HG03025 (cell line): Measurements from ENCODE around the gene NIT1.
A peak's percentile ranks its signal among the peaks of the same experiment; 100 is the strongest.

Experiments
- ATAC-seq: cut with Tn5 transposase; IDR thresholded peaks from one replicate; pipeline ENCODE4 v1.9.1; 2021; ENCODE audit warnings: mild to moderate bottlenecking, moderate library complexity; ENCODE audit not compliant: unreplicated experiment, low FRiP score

Gene NIT1, protein sequence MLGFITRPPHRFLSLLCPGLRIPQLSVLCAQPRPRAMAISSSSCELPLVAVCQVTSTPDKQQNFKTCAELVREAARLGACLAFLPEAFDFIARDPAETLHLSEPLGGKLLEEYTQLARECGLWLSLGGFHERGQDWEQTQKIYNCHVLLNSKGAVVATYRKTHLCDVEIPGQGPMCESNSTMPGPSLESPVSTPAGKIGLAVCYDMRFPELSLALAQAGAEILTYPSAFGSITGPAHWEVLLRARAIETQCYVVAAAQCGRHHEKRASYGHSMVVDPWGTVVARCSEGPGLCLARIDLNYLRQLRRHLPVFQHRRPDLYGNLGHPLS

GRCh38 chr1:161117759-161118581 is at the start of gene NIT1, which contains the start of gene PFDN2:
NIT1 (plus strand) TSS chr1:161118105; CDS start chr1:161118177, 72 bp downstream.
PFDN2 (minus strand) TSS chr1:161118037; CDS start chr1:161118026, 11 bp downstream.
- ATAC-seq, result peak; percentile 70

DNA sequence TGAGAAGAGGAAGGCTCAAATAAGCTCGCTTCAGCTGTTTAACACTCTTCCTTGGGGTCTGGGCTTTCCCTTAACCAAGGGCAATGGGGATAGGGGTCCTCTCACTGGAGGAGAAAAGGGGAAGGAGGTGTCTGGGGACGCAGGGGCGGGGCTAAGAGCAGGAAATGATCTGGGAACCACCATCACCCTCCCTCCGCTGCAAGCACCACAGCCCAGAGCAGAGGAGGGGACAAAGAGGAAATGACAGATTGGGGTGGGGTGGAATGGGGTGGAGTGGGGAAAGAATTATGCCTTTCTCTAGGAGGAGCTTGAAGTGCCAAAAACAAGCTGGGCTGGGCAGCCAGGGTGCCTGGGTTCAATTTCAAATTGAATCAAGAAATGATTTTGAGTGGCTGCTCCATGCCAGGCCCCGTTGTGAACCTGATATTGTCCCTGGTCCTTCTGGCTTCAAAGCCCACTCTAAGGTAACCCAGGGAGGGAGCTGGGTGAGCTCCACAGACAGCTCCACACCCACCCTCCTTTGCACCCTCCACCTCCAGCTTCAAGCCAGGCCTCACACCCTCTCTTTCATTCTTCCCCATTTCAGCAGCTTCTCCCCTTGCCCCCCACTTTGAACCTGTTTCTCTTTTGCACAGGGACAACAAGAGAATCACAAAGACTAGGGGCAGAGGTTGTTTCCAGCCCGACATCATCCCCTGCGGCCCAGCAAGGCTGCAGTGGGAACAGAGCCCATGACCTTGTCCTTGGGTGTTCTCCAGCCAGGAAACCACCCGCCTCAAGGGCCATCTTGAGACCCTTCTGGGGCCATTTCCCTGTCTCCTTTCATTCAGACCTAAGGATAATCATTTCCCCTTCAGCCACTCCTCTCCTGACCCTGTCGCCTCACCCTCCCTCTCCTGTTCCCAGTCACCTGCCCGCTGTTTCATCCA is 49.3 kb upstream of the NIT1 start:
- peak; percentile 46 for ATAC-seq

- no peak for ATAC-seq
These were observed 48.7 kb upstream of the NIT1 start for GRCh38 chr1:161069241-161069640.

GRCh38 chr1:161069731-161070270 is 48.1 kb upstream of the NIT1 start, which contains the start of gene ARHGAP30:
ARHGAP30 (minus strand) TSS chr1:161069891; CDS start chr1:161069624, 267 bp downstream.
- peak; percentile 80 for ATAC-seq

- no peak for ATAC-seq
These were observed 47.1 kb upstream of the NIT1 start for GRCh38 chr1:161070761-161071160.

- no peak for ATAC-seq
These were observed 46.0 kb upstream of the NIT1 start for GRCh38 chr1:161071886-161072371.

DNA sequence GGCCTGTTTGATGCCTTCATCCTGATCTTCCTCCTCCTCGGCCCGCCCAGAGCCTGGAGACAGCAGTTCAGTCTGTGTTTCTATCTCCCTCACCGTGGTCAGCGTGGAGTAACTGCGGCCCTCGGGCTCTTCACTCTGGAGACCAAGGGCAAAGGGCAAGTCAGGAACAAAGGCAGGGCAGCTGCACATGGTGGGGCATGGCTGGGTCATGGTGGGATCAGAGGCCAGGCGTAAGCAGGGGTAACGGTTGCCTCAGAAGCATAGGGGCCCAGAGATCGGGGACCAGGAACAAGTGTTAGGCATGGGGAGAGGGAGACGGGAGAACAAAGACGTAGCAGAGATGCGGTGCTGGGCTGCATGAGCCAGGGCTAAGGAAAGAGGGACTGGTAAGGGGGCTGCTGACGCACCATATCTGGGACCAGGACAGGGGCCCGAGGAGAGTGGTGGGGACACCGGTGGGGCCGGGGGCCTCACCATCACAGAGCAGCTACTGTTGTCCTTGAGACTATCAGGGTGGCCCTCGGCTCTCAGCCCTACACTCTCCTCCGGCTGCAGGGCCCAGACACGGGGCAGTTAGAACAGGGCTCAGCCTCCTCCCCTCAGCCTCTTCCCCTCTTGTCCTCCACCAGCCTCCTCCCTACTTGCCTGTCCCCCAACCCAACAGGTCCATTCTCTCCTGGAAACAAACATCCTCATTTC is 45.0 kb upstream of the NIT1 start:
- no peak for ATAC-seq

DNA sequence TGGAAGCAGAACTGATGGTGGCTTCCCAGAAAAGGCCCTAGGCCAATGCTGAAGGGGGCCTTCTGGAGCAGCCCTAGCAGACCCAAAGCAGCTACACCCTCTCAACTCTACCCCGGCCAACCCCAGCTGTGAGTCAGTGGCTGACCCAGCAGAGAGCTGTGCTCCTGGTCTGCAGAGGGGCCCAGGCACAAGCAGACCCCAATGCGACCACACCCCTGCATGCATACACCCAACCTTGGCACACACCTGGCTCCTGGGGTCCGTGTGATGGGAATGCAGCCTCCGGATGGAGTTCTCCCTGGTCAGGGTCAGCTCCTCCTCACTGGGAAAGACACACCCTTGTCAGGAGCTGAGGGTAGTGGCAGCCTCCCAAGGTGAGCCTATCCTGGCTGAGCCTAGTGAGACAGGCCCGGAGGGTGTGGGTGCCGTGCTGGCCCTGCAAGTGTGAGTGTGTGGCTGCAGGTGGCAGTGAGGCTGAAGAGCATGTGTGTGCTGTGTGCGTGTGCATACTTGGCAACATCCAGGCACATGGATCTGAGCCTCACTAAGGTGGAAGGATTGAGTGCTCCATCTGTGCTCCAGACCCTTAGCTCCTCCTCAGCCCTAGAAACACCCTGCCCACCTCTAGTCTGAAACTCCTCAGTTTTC is 44.3 kb upstream of the NIT1 start:
- ATAC-seq, result no peak

- ATAC-seq, result no peak
These were observed 43.1 kb upstream of the NIT1 start for GRCh38 chr1:161074676-161075368.

DNA sequence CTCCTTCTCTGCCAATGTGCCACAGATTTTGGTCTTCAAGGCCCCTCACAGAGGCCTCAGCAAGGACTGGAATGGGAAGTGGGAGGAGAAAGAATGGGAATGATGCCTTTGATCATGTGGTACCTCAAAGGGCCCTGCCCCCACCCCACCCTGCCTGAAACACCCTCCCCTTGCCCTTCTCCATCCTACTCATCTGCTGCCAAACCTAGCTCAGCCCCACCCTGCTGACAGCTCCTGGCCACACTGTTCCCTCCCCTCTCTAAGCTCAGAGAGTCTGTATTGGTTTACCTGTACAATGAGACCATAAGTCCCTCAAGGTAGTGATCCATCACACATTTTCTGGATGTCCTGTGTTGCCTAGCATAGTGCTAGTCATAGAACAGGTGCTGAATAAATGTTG is 41.5 kb upstream of the NIT1 start:
- no peak for ATAC-seq

- ATAC-seq, result no peak
These were observed 40.5 kb upstream of the NIT1 start for GRCh38 chr1:161077426-161077825.

DNA sequence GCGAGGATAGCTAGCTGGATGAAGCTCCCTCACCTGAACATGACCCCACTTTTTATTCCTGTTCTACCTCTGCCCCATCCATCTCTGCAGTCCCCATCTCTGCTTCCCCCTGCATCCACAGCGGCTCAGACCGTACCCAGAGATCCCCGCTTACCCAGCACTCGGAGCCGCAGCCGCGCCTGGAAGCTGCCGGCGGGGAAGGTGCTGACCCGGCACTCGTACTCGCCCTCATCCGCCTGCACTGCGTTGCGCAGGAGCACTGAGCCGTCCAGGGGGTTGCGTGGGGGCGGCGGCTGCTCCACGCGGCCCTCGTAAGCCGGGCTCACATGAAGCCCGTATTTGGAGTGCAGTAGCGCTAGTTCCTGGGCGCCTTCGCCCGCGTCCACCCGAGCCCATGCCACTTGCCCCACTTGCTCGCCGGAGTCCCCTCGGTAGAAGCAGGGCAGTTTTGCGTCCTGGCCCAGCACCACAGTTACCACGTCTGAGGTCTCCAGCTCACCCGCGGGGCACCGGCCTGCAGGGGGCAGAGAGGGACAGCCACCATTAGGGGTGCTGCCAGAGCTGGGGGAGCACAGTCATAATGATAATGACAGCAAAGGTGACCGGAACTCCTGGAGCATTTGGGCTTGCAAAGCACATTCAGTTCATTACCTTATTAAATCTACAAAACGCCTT is 38.3 kb upstream of the NIT1 start:
- ATAC-seq, result no peak

DNA sequence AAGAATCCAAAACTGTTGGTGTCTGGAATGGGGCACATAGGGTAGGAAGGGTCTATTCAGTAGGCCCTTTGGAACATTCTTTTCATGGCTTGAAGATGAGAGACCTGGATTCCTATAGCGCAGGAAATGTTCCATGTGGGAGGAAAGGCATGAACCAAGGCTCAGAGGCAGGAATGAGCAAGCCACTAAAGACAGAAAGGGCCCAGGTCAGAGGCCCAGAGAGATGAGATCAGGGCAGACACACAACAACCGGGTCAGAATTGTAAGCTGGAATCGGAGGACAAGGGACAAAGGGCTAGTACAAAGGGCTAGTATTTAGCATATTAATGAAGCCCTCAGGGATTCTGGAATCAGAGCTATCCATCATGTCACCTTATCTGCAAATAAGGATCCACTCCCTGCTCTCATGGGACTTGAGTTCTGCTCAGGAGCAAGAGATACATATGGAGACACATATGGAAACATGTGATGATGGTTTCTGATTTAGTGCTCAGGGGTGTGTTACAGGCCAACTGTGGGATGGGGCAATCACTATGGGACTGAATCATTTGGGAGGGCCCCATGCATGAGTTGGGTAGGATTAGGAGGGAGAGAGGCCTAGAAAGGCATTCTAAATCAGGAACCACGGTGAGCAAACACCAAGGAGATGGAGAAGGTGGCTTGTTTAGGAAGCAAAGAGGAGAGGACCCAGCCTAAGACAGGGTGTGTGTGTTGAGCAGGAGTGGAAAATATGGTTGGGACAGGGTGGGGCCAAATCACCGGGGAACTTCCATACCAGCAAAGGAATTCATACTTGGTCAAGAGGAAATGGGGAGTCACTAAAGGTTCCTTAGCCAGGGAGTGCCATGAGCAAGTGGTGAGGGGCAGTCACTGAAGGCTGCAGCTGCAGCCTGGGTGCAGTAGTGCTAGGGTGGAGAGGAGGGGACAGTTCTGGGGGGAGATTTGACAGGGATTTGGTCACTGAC is 37.2 kb upstream of the NIT1 start:
- no peak for ATAC-seq

- no peak for ATAC-seq
These were observed 36.4 kb upstream of the NIT1 start for GRCh38 chr1:161081519-161081918.

DNA sequence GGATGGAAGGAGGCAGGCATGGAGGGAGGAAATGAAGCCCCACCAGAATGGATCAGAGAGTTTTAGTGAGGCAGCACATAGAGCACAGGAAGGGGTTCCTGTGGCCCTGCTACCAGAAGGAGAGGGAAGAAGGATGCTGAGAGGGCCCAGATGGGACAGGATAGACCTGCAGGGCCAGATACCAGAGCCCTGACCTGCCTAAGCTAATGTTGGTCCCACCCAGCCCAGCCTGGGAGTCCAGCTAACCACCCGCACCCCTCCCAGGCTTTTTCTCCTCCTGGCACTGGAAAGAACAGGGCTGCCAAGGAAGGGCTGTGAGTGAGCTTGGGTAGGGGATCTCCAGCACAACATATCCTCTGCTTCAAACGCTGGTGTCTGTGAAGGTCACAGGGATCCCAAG is 35.4 kb upstream of the NIT1 start:
- ATAC-seq, result no peak

DNA sequence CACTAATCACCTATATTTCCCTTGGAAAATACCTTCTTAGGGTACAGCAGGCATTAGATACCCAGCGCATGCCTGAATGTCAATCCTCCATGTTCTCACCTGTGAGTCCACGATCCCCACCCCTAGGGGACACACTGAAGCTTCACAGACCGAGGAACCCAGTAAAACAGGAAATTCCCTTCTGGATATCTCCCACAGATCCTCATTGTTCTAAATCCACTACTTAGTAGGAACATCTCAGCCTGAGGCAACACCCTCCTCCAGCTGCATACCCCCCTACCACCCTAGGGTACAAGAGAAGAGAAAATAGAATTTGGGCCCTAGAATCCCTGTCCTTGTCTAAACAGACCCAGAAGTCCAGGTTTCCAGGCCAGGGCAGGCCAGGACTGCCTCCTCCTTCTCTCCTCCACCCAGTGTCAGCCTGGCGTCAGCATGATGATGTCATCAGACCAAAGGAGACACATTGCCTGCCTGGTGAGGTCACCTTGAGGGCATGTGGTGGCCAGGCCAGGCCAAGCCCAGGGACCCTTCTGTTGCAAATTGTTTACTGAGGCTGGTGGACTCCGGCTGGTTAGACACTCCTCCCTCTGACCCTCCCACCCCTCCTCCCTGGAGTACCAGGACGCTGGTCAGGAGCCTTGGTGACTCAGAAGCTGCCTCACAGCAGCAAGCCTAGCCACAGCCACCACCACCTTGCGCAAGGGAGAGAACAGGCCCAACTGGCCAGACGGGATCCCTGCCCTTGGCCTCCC is 34.7 kb upstream of the NIT1 start:
- no peak for ATAC-seq
